Stomach (tissue), 9 donors: Measurements from ENCODE around the gene GLT8D1. TPM values are rescaled to one million over a fixed set of nuclear protein-coding genes. Genes with fewer than 3 reads are reported as not detected.

Experiments used
- DNase-seq, 2 donors: peaks; one replicate each; pipeline versions ENCODE4 v3.0.0 to v3.0.0-alpha.2; 2013 to 2019
- H3K27ac ChIP-seq, 5 donors: fragments of 200-600 bp in 4 of 5; sonication (generic) in 4 of 5; one replicate each; pipeline ENCODE4 v1.5.1; 2013 to 2019; ENCODE audit warnings: mild to moderate bottlenecking in 1 of 5, moderate library complexity in 1 of 5
- H3K27me3 ChIP-seq, 3 donors: fragments of 200-600 bp; sonication (generic); one replicate each; pipeline ENCODE4 v1.5.1; 2017 to 2019; ENCODE audit warnings: mixed run types in 1 of 3
- H3K36me3 ChIP-seq, 4 donors: fragments of 200-600 bp; sonication (generic); 1 replicate in 3 of 4; 2 replicates in 1 of 4; pipeline ENCODE4 v1.5.1; 2016 to 2019
- H3K4me1 ChIP-seq, 4 donors: fragments of 200-600 bp; sonication (generic); one replicate each; pipeline ENCODE4 v1.5.1; 2016 to 2019
- H3K4me3 ChIP-seq, 4 donors: fragments of 200-600 bp; sonication (generic) in 3 of 4; one replicate each; pipeline ENCODE4 v1.5.1; 2016 to 2019; ENCODE audit warnings: mild to moderate bottlenecking in 1 of 4
- H3K9me3 ChIP-seq, 4 donors: fragments of 200-600 bp; sonication (generic); one replicate each; pipeline ENCODE4 v1.5.1; 2016 to 2019
- EP300 ChIP-seq: sonication (generic); formaldehyde crosslinking; IDR thresholded peaks from one replicate; pipeline ENCODE4 v1.6.1; 2017; ENCODE audit warnings: antibody characterized with exemption
- POLR2A ChIP-seq, 4 donors: fragments of 450-650 bp; IDR thresholded peaks; one replicate each; pipeline ENCODE4 v1.6.1; 2016; ENCODE audit warnings: antibody characterized with exemption in 4 of 4, control low read depth in 2 of 4, mild to moderate bottlenecking in 1 of 4, moderate library complexity in 1 of 4
- POLR2AphosphoS5 ChIP-seq, 3 donors: sonication (generic); formaldehyde crosslinking; IDR thresholded peaks; one replicate each; pipeline ENCODE4 v1.6.1; 2016; ENCODE audit warnings: antibody characterized with exemption in 3 of 3
- WGBS, 5 donors: extraction: QIAGEN DNeasy Blood & Tissue Kit in 3 of 5; methylation state at CpG; one replicate each; pipeline versions ENCODE4 v1.1.5 to v1.1.7; 2013 to 2018; 5-methylcytosine and 5-hydroxymethylcytosine counted together
- intact Hi-C: fragments of 100-400 bp; cut with DNase I; formaldehyde crosslinking; loops from one replicate; pipeline ENCODE4 v1.15.1; 2023; ENCODE audit warnings: low total_unique reads
- polyA plus RNA-seq, 3 donors: library from polyadenylated mRNA; stranded (reverse); fragments of 200-250 nt; gene quantifications; one replicate each; pipeline ENCODE4 v1.2.3, GENCODE V29; 2013
- total RNA-seq, 5 donors: library from RNA; depleted of rRNA; stranded (reverse); fragments of >200 nt; gene quantifications; one replicate each; pipeline versions ENCODE4 v1.1.0 to v1.2.3, GENCODE V29; 2014 to 2016
- TF ChIP-seq, protein P1 (sequence below), 7 experiments: fragments of 450-650 bp in 4 of 7; fragments of 200-600 bp in 3 of 7; sonication (generic) in 3 of 7; IDR thresholded peaks; one replicate each; pipeline ENCODE4 v1.5.1; 2016 to 2019; ENCODE audit warnings: antibody characterized with exemption in 7 of 7, control low read depth in 2 of 7, mild to moderate bottlenecking in 1 of 7
- donor health status: healthy with polysubstance abuse.
- donor health status: Bipolar disorder and iron deficiency.
- donor health status: healthy.

GLT8D1 gene
- total and polyA plus RNA-seq, 8 donors: 9.4 to 81.9 (median 24.1) TPM

DNA sequence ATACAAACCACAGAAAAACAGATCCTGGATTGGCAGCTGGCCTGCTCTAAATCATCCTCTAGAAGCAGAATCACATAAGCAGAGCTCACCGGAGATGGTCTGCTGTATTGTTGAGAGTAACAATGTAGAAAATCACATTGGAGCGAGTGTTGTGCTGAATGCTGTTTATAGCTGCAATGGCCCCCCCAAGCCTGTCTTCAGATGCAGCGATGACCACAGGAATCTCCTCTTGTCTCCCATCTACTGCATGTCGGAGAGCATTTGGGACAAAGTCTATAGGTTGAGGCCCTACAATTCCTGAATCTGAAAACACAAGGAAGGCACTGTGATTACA is 8.0 kb downstream of the GLT8D1 start:
- peaks cover 48 to 75% (median 73%) of the 10 kb centered on the region in 4 donors for H3K36me3 ChIP-seq
- no peak overlapping the region for H3K27ac ChIP-seq
- no peaks in the 10 kb centered on the region for H3K27me3 ChIP-seq
- 84 to 95% (median 91%) methylated on average over 4 of the region's 4 CpGs for WGBS, 5 donors
- DNase-seq: no peak
- intact Hi-C loops: no loop called here
- TF ChIP-seq, protein P1, sequence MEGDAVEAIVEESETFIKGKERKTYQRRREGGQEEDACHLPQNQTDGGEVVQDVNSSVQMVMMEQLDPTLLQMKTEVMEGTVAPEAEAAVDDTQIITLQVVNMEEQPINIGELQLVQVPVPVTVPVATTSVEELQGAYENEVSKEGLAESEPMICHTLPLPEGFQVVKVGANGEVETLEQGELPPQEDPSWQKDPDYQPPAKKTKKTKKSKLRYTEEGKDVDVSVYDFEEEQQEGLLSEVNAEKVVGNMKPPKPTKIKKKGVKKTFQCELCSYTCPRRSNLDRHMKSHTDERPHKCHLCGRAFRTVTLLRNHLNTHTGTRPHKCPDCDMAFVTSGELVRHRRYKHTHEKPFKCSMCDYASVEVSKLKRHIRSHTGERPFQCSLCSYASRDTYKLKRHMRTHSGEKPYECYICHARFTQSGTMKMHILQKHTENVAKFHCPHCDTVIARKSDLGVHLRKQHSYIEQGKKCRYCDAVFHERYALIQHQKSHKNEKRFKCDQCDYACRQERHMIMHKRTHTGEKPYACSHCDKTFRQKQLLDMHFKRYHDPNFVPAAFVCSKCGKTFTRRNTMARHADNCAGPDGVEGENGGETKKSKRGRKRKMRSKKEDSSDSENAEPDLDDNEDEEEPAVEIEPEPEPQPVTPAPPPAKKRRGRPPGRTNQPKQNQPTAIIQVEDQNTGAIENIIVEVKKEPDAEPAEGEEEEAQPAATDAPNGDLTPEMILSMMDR (IDR thresholded peaks at IDR 0.05): no peak
- TF ChIP-seq POLR2AphosphoS5 (IDR thresholded peaks at IDR 0.05) (no peak), EP300 (no peak), POLR2A (IDR thresholded peaks at IDR 0.05) (no peak)
- peaks cover 0 to 15% (median 4%) of the 10 kb centered on the region in 4 donors for H3K4me1 ChIP-seq
- H3K9me3 ChIP-seq: no peaks in the 10 kb centered on the region
- H3K4me3 ChIP-seq: no peak overlapping the region

DNA sequence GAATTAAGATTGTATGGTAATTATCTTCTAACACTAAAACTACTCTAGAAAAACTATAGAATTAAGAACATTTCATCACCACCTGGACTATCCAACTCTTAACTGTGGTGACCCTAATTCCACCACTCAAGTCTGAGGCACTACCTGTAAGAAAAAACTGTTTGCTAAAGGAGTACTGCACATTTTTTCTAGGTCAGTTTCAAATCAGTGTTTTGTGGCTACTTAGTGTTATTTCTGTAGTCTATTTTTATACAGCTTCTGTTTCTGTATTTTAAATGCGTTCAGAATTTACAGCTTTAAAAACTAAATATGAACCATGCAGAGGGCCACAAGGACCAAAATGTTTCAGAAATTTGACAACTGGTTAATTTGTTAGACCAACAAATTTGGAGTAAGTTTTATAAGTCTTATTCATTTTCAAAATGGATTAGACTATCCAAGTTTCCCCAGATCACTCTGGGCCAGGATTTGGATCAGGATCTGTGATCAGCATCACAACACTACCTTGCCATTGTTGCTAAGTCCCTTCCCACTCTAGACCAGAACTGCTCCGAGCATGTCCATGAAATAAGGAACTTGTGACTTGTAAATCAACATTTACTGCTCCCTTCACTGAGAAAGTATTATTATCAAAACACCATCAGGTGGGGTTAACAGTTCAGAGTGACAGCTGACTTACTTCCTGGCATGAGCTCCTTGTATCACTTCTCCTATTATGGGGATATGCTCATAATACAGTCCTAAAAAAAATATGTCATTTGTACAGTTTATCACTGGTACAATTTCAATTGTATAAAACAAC is 8.6 kb downstream of the GLT8D1 start:
- H3K36me3 ChIP-seq: peaks cover 53 to 81% (median 79%) of the 10 kb centered on the region in 4 donors
- TF ChIP-seq, protein P1 (IDR thresholded peaks at IDR 0.05): no peak
- TF ChIP-seq POLR2A (IDR thresholded peaks at IDR 0.05): no peak
- no peak for TF ChIP-seq EP300
- no peak for TF ChIP-seq POLR2AphosphoS5 (IDR thresholded peaks at IDR 0.05)
- intact Hi-C loops: no loop called here
- DNase-seq: no peak
- WGBS, 5 donors: 69 to 82% (median 72%) methylated on average over 2 of the region's 2 CpGs
- H3K27ac ChIP-seq: no peak overlapping the region
- no peaks in the 10 kb centered on the region for H3K27me3 ChIP-seq
- no peak overlapping the region for H3K4me3 ChIP-seq
- no peaks in the 10 kb centered on the region for H3K9me3 ChIP-seq
- H3K4me1 ChIP-seq: peaks cover 0 to 9% (median 1%) of the 10 kb centered on the region in 4 donors

DNA sequence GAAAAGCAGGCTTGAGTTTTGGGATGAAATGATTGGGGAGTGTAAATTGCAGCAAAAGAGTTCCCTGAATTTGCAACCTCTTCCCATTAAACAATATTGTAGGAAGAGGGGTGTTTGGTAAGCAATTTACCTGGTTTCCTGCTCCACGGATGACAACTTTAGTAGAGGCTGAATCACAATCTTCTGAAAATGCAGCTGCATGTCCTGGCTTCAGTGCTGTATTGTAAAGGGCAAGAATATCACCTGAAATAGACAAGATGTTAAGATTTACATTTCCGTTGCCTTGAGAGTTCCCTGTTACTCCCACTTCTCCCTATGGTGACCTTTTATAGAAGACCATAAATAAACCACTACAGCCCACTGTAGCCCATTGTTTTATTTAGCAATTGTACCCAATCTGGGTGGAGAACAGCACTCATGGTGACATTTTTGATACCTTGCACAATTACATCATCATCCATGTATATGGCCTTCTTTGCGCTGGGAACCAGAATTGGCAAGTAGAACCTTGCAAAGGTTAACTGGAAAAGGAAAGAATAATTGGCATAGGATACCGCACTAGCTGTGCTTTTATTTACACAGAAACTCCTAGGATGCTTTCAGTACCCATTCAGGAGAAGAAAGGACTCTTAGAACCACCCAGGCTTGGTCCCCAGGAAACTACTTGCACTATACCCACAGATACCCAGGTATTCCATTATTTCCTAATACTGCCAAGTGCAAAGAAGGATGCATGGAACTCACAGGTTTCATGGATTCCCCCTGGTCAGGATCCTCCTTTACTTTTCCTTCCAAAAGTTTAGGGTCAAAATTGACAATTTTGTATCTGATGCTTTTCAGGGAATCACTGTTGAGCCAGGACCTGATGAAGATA is 9.6 kb downstream of the GLT8D1 start:
- TF ChIP-seq EP300 (no peak), POLR2AphosphoS5 (IDR thresholded peaks at IDR 0.05) (no peak), POLR2A (IDR thresholded peaks at IDR 0.05) (no peak)
- TF ChIP-seq, protein P1 (IDR thresholded peaks at IDR 0.05): no peak
- H3K27me3 ChIP-seq: no peaks in the 10 kb centered on the region
- H3K9me3 ChIP-seq: no peaks in the 10 kb centered on the region
- DNase-seq: no peak
- H3K4me1 ChIP-seq: peaks cover 0 to 8% (median 0%) of the 10 kb centered on the region in 4 donors
- intact Hi-C loops: no loop called here
- no peak overlapping the region for H3K4me3 ChIP-seq
- H3K27ac ChIP-seq: no peak overlapping the region
- H3K36me3 ChIP-seq: peaks cover 61 to 91% (median 89%) of the 10 kb centered on the region in 4 donors
- WGBS, 5 donors: 70 to 78% (median 73%) methylated on average over 4 of the region's 4 CpGs

DNA sequence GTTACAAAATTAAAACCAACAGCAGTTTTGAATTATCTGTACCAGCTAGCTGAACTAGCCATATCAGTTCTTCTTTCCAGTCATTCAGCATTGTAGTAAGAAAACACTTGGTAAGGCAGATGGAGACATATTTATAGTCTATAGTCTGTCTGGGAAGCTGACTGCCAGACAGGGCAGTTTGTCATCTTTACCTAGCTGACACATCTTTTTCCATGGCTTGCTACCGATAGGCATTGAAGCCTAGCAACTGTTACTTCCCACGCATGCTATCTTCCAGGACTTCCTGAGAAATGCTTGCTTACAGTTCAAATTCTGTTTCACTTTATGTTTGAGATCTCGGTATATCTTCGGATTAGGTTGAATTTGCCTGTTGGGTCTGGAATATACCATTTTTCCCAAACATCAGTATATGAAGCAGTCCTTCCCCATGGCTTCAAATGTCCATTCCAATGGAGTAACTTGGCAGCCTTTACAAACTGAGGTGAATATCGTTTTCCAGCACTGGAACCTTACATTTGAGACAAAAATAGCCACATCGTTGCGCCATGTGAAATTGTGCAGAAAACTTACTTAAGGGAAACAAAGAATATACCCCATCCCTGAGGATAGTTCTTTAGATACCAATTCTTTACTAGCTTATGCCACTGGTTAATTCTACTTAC is 10.9 kb downstream of the GLT8D1 start:
- no peak for DNase-seq
- H3K36me3 ChIP-seq: peaks cover 74 to 99% (median 97%) of the 10 kb centered on the region in 4 donors
- no peak for TF ChIP-seq EP300
- TF ChIP-seq POLR2AphosphoS5 (IDR thresholded peaks at IDR 0.05): no peak
- TF ChIP-seq POLR2A (IDR thresholded peaks at IDR 0.05): no peak
- TF ChIP-seq, protein P1 (IDR thresholded peaks at IDR 0.05): no peak
- intact Hi-C loops: no loop called here
- no peaks in the 10 kb centered on the region for H3K9me3 ChIP-seq
- no peak overlapping the region for H3K4me3 ChIP-seq
- peaks cover 0 to 18% (median 3%) of the 10 kb centered on the region in 4 donors for H3K4me1 ChIP-seq
- no peak overlapping the region for H3K27ac ChIP-seq
- 75 to 92% (median 78%) methylated on average over 7 of the region's 7 CpGs for WGBS, 5 donors
- H3K27me3 ChIP-seq: no peaks in the 10 kb centered on the region
